HG03066 (cell line): ENCODE measurements around the gene MAGEE2.
"Not testable (repeated sequence)": the region's sequence is repeated elsewhere in the genome, so short reads cannot be mapped to it uniquely, and the experiment has no call there.

Experiments used
- ATAC-seq: cut with Tn5 transposase; IDR thresholded peaks from one replicate; pipeline ENCODE4 v1.9.1; 2021; ENCODE audit warnings: low read depth; ENCODE audit not compliant: unreplicated experiment

The MAGEE2 gene

GRCh38 chrX:75784680-75785491, at the start of gene MAGEE2:
MAGEE2 (minus strand) TSS chrX:75785254; CDS start chrX:75785051, 203 bp downstream.
- no peak for ATAC-seq

DNA sequence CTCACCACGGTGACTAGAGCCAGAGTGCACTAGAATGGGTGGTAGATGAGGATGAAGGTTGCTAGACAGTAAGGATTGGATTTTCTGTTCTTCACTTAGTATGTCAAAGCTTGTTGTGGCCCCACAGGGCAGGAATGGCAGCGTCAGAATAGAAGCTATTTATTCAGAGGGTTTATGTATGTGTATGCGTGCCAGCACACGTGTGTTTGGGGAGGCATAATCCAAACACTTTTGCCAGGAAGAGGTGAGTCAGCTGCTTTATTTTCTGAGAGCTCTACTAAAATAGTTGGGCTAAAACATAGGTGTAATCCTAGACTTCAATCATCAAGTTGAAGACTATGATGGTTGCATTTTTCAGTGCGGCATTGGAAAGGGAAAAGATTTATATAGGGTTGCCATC, 1.2 kb upstream of the MAGEE2 start:
- no peak for ATAC-seq

DNA sequence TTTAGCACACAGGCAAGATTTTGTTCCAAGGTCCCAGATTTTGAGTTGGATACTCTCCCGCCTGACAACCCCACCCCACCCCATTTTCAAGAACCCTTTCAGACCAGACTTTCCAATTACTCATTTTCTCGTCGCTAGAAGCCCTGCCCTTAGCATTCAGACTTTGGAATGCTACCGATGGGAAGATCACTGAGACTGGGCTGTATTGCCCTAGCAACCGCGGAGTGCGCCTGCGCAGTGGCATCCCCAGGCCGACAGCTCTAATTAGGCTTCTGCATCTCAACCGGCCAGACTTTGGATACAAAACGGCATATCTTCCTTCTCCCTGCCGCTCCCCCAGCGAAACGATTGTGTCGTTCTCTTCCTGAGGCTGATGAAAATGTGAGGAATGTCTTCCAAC, 3.4 kb downstream of the MAGEE2 start:
- no peak for ATAC-seq

DNA sequence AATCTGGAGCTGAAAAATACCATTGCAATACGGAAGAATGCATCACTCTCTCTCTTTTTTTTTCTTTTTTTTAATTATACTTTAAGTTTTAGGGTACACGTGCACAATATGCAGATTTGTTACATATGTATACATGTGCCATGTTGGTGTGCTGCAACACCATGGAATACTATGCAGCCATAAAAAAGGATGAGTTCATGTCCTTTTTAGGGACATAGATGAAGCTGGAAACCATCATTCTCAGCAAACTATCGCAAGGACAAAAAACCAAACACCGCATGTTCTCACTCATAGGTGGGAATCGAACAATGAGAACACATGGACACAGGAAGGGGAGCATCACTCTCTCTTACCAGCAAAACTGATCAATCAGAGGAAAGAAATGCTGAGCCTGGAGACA, 17.0 kb downstream of the MAGEE2 start:
- not testable (repeated sequence) for ATAC-seq

DNA sequence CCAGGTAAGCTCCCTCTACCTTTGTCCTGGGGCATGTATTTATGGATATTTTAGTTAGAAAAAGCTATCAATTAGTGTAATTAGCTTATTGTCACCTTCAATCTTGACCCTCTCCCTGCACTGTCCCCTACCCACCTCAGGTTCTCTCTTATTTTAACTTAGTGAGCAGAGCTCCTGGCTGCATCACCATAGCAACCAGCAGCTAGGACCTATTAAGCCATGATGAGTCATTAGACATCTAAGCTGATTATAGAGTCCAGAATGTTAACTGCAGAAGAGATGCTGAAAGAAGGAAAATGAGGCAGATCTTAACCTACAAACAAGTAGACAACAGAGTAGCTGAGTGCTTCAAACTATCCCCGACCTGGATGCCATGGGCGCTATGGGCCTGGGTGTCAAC, 36.6 kb downstream of the MAGEE2 start:
- no peak for ATAC-seq

GRCh38 chrX:75746891-75747639, 38.0 kb downstream of the MAGEE2 start:
- peak; percentile 73 for ATAC-seq
